ENCODE data around the gene PIWIL1. TPM values are rescaled to one million over a fixed set of nuclear protein-coding genes. Genes with fewer than 3 reads are reported as not detected.

PIWIL1 gene
- total and polyA plus RNA-seq, 2 donors (not counting 1 experiment from before 2014, with no cell fraction given), result not detected

- no peak overlapping the region for H3K4me3 ChIP-seq (replicated peaks in 1 of 4; ENCODE audit: control extremely low read depth in 1 of 4, insufficient read depth in 1 of 4, low read depth in 3 of 4, low read length in 4 of 4)
- no peaks in the 10 kb centered on the region for H3K4me1 ChIP-seq (ENCODE audit: control insufficient read depth, extremely low read depth, insufficient read depth, low read length)
- peaks cover 2% of the 10 kb centered on the region for H3K9me3 ChIP-seq (ENCODE audit: control insufficient read depth, insufficient read depth, low read depth, low read length)
- H2AFZ ChIP-seq (ENCODE audit: low read length), result no peak overlapping the region
- no peaks in the 10 kb centered on the region for H4K20me1 ChIP-seq (ENCODE audit: control insufficient read depth, extremely low read depth, insufficient read depth, low read length)
- no peak for TF ChIP-seq EZH2 (IDR thresholded peaks at IDR 0.05; ENCODE audit: low read length, missing control alignments)
- TF ChIP-seq CTCF (conservative IDR thresholded peaks at IDR 0.05 in 1 of 2, IDR thresholded peaks at IDR 0.05 in 1 of 2; ENCODE audit: low read depth in 1 of 2, low read length in 2 of 2), result no peak
- H3K9ac ChIP-seq (ENCODE audit: insufficient read depth, low read length), result no peak overlapping the region
- no peak for DNase-seq (ENCODE audit: low read depth in 2 of 2)
- H3K36me3 ChIP-seq (ENCODE audit: control insufficient read depth, insufficient read depth, low read length), result no peaks in the 10 kb centered on the region
- H3K4me2 ChIP-seq (ENCODE audit: extremely low read depth, insufficient read depth, low read length), result no peak overlapping the region
- H3K27ac ChIP-seq (ENCODE audit: insufficient read depth, low read length), result no peak overlapping the region
- no peaks in the 10 kb centered on the region for H3K27me3 ChIP-seq (ENCODE audit: control insufficient read depth, insufficient read depth, low read length)
- no peaks in the 10 kb centered on the region for H3K79me2 ChIP-seq (ENCODE audit: control insufficient read depth, insufficient read depth, low read length)
Measured at GRCh38 chr12:130303781-130304180, 33.9 kb upstream of the PIWIL1 start.

DNA sequence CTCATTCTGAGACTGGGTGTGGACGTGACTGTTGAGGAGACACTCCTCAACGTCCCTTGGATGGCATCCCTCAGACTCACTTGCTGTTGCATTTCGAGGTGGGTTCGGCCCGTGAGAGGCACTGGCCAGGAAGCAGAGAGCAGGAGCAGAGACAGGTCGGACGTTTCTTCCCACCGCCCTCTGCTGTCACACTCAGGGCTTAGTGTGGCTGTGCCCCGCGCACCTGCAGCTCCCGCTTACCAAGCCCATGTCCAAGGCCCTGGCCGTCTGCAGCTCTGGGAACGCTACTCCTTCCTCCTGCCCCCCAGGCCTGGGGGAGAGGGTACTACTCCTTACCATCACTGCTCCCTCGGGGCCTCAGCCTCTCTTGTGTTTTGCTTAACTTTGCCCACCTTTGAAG lies 29.8 kb upstream of the PIWIL1 start:
- TF ChIP-seq CTCF (conservative IDR thresholded peaks at IDR 0.05 in 1 of 2, IDR thresholded peaks at IDR 0.05 in 1 of 2; ENCODE audit: low read depth in 1 of 2, low read length in 2 of 2) (no peak), EZH2 (IDR thresholded peaks at IDR 0.05; ENCODE audit: low read length, missing control alignments) (no peak)
- Histone ChIP-seq H4K20me1 (ENCODE audit: control insufficient read depth, extremely low read depth, insufficient read depth, low read length) (no peaks in the 10 kb centered on the region), H3K36me3 (ENCODE audit: control insufficient read depth, insufficient read depth, low read length) (no peaks in the 10 kb centered on the region), H3K4me1 (ENCODE audit: control insufficient read depth, extremely low read depth, insufficient read depth, low read length) (no peaks in the 10 kb centered on the region), H2AFZ (ENCODE audit: low read length) (no peak overlapping the region), H3K4me3 (replicated peaks in 1 of 4; ENCODE audit: control extremely low read depth in 1 of 4, insufficient read depth in 1 of 4, low read depth in 3 of 4, low read length in 4 of 4) (no peak overlapping the region), H3K4me2 (ENCODE audit: extremely low read depth, insufficient read depth, low read length) (no peak overlapping the region), H3K9ac (ENCODE audit: insufficient read depth, low read length) (no peak overlapping the region), H3K27ac (ENCODE audit: insufficient read depth, low read length) (no peak overlapping the region), H3K27me3 (ENCODE audit: control insufficient read depth, insufficient read depth, low read length) (no peaks in the 10 kb centered on the region), H3K79me2 (ENCODE audit: control insufficient read depth, insufficient read depth, low read length) (no peaks in the 10 kb centered on the region), H3K9me3 (ENCODE audit: control insufficient read depth, insufficient read depth, low read depth, low read length) (no peaks in the 10 kb centered on the region)
- DNase-seq (ENCODE audit: low read depth in 2 of 2), result no peak

GRCh38 chr12:130308393-130308792 lies 29.3 kb upstream of the PIWIL1 start:
- TF ChIP-seq EZH2 (IDR thresholded peaks at IDR 0.05; ENCODE audit: low read length, missing control alignments) (no peak), CTCF (conservative IDR thresholded peaks at IDR 0.05 in 1 of 2, IDR thresholded peaks at IDR 0.05 in 1 of 2; ENCODE audit: low read depth in 1 of 2, low read length in 2 of 2) (no peak)
- DNase-seq (ENCODE audit: low read depth in 2 of 2), result no peak
- no peak overlapping the region for H3K4me3 ChIP-seq (replicated peaks in 1 of 4; ENCODE audit: control extremely low read depth in 1 of 4, insufficient read depth in 1 of 4, low read depth in 3 of 4, low read length in 4 of 4)
- no peak overlapping the region for H2AFZ ChIP-seq (ENCODE audit: low read length)
- H4K20me1 ChIP-seq (ENCODE audit: control insufficient read depth, extremely low read depth, insufficient read depth, low read length), result no peaks in the 10 kb centered on the region
- H3K79me2 ChIP-seq (ENCODE audit: control insufficient read depth, insufficient read depth, low read length), result no peaks in the 10 kb centered on the region
- H3K27ac ChIP-seq (ENCODE audit: insufficient read depth, low read length), result no peak overlapping the region
- no peaks in the 10 kb centered on the region for H3K27me3 ChIP-seq (ENCODE audit: control insufficient read depth, insufficient read depth, low read length)
- no peak overlapping the region for H3K9ac ChIP-seq (ENCODE audit: insufficient read depth, low read length)
- no peaks in the 10 kb centered on the region for H3K36me3 ChIP-seq (ENCODE audit: control insufficient read depth, insufficient read depth, low read length)
- H3K4me1 ChIP-seq (ENCODE audit: control insufficient read depth, extremely low read depth, insufficient read depth, low read length), result no peaks in the 10 kb centered on the region
- H3K9me3 ChIP-seq (ENCODE audit: control insufficient read depth, insufficient read depth, low read depth, low read length), result no peaks in the 10 kb centered on the region
- no peak overlapping the region for H3K4me2 ChIP-seq (ENCODE audit: extremely low read depth, insufficient read depth, low read length)

All from fibroblast of lung (primary cell).